ENCODE measurements around the gene WIF1.

DNA sequence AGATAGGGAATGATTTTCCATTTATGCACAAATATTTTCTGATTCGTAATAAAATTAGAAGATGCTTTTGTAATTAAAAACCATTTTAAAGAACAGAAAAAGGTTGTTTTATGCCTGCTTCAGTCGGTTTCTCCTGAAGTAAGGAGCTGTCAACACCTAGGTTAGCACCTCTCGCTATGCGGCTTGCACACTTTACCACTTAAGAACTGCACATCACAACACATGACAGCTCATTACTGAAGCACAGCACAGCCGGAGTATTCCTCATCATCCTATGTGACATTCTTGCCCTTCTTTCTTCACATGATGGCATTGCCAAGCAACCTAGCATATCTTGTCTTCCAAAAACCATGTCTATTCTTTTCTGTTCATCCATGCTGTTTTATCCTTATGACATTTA is 5.4 kb upstream of the WIF1 start:
- TF ChIP-seq, protein P1, sequence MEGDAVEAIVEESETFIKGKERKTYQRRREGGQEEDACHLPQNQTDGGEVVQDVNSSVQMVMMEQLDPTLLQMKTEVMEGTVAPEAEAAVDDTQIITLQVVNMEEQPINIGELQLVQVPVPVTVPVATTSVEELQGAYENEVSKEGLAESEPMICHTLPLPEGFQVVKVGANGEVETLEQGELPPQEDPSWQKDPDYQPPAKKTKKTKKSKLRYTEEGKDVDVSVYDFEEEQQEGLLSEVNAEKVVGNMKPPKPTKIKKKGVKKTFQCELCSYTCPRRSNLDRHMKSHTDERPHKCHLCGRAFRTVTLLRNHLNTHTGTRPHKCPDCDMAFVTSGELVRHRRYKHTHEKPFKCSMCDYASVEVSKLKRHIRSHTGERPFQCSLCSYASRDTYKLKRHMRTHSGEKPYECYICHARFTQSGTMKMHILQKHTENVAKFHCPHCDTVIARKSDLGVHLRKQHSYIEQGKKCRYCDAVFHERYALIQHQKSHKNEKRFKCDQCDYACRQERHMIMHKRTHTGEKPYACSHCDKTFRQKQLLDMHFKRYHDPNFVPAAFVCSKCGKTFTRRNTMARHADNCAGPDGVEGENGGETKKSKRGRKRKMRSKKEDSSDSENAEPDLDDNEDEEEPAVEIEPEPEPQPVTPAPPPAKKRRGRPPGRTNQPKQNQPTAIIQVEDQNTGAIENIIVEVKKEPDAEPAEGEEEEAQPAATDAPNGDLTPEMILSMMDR (IDR thresholded peaks at IDR 0.05; ENCODE audit: low read depth, low read length, poor library complexity, severe bottlenecking), result no peak
- TF ChIP-seq EZH2phosphoT487 (IDR thresholded peaks at IDR 0.05; ENCODE audit: borderline replicate concordance, low read length), result no peak

Measured in DOHH2 (cell line).